ENCODE measurements around the gene RBM43.

The RBM43 gene

DNA sequence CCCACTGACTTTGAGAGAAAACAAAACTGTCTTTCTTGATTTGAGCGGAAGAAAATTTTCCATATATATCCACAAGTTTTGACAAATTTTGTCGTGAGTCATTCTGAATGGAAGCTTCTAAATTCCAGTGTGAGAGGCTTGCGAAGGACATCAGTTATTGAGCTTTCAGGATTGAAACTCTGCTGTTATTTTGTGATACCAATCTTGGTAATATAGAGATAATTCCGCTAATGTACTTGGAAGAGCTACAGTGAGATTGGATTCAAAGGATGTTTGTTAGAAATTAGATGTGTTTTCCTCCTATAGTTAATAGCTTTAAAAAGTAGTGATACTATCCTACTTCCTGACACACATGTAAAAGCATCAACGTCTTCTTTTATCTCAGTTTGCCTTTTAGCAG, 61.4 kb downstream of the RBM43 start:
- H3K36me3 ChIP-seq: no peaks in the 10 kb centered on the region
- no peaks in the 10 kb centered on the region for H3K9me3 ChIP-seq
- H3K27ac ChIP-seq: no peak overlapping the region
- TF ChIP-seq, protein P1, sequence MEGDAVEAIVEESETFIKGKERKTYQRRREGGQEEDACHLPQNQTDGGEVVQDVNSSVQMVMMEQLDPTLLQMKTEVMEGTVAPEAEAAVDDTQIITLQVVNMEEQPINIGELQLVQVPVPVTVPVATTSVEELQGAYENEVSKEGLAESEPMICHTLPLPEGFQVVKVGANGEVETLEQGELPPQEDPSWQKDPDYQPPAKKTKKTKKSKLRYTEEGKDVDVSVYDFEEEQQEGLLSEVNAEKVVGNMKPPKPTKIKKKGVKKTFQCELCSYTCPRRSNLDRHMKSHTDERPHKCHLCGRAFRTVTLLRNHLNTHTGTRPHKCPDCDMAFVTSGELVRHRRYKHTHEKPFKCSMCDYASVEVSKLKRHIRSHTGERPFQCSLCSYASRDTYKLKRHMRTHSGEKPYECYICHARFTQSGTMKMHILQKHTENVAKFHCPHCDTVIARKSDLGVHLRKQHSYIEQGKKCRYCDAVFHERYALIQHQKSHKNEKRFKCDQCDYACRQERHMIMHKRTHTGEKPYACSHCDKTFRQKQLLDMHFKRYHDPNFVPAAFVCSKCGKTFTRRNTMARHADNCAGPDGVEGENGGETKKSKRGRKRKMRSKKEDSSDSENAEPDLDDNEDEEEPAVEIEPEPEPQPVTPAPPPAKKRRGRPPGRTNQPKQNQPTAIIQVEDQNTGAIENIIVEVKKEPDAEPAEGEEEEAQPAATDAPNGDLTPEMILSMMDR (IDR thresholded peaks at IDR 0.05): no peak
- H3K4me3 ChIP-seq (ENCODE audit: low read depth in 1 of 2, low read length in 1 of 2): no peak overlapping the region
- no peaks in the 10 kb centered on the region for H3K27me3 ChIP-seq
- no peaks in the 10 kb centered on the region for H3K4me1 ChIP-seq (ENCODE audit: control insufficient read depth in 1 of 2, insufficient read depth in 1 of 2, low read depth in 1 of 2, low read length in 1 of 2)

GRCh38 chr2:151198645-151199044, 63.0 kb downstream of the RBM43 start:
- H3K36me3 ChIP-seq: no peaks in the 10 kb centered on the region
- TF ChIP-seq, protein P1 (IDR thresholded peaks at IDR 0.05): no peak

More at GRCh38 chr2:151198645-151199044, 63.0 kb downstream of the RBM43 start:
- Histone ChIP-seq H3K27ac (no peak overlapping the region), H3K4me1 (ENCODE audit: control insufficient read depth in 1 of 2, insufficient read depth in 1 of 2, low read depth in 1 of 2, low read length in 1 of 2) (no peaks in the 10 kb centered on the region), H3K9me3 (no peaks in the 10 kb centered on the region), H3K4me3 (ENCODE audit: low read depth in 1 of 2, low read length in 1 of 2) (no peak overlapping the region), H3K27me3 (no peaks in the 10 kb centered on the region)

Measured in neutrophil (primary cell).